ENCODE measurements around the gene PLCB2. TPM values are rescaled to one million over a fixed set of nuclear protein-coding genes. Genes with fewer than 3 reads are reported as not detected.

PLCB2 gene
- total RNA-seq, 4 donors from 2014 or later = 0.88 to 4.2 (median 2.3) TPM

DNA sequence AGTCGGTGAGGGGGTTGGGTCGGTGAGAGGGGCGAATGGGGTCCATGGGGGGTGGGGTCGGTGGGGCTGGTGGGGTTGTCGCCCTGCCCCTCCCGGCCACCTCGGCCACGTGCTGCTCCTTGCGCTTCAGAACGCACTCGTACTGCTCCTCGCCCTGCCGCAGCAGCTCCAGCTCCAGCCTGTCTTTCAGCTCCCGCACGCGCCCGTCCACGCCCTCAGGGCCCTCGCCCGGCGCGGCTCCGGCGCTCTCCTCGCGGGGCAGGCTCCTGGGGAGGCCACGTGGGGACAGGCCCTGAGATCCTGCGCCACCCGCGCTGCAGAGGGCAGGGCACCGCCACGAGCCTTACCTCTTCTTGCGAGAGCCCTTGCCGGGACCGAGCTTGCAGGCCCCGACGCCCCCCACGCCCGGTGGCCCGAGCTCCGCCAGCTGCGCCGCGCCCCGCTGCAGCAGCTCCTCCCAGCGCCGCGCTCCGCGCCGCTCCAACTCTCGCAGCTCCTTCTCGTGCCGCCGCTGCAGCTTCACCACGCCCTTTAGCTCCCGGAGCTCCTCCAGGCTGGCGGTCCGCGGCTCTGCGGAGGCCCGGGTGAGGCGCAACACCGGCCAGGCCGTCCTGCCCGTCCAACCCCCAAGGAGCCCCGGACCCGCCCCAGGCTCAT is 16.7 kb downstream of the PLCB2 start:
- DNase-seq (ENCODE audit: low spot score in 2 of 2) = no peak
- H3K4me3 ChIP-seq (ENCODE audit: low read depth, poor library complexity, severe bottlenecking) = no peak overlapping the region
- intact Hi-C loops (cut with DNase I; ENCODE audit: low total_unique reads) = no loop called here
- 26 to 34% methylated on average over 48 to 62 of the region's 68 CpGs for WGBS, 2 donors
- no peak for TF ChIP-seq POLR2A (IDR thresholded peaks at IDR 0.05)
- TF ChIP-seq, protein P1, sequence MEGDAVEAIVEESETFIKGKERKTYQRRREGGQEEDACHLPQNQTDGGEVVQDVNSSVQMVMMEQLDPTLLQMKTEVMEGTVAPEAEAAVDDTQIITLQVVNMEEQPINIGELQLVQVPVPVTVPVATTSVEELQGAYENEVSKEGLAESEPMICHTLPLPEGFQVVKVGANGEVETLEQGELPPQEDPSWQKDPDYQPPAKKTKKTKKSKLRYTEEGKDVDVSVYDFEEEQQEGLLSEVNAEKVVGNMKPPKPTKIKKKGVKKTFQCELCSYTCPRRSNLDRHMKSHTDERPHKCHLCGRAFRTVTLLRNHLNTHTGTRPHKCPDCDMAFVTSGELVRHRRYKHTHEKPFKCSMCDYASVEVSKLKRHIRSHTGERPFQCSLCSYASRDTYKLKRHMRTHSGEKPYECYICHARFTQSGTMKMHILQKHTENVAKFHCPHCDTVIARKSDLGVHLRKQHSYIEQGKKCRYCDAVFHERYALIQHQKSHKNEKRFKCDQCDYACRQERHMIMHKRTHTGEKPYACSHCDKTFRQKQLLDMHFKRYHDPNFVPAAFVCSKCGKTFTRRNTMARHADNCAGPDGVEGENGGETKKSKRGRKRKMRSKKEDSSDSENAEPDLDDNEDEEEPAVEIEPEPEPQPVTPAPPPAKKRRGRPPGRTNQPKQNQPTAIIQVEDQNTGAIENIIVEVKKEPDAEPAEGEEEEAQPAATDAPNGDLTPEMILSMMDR (IDR thresholded peaks at IDR 0.05) = no peak

DNA sequence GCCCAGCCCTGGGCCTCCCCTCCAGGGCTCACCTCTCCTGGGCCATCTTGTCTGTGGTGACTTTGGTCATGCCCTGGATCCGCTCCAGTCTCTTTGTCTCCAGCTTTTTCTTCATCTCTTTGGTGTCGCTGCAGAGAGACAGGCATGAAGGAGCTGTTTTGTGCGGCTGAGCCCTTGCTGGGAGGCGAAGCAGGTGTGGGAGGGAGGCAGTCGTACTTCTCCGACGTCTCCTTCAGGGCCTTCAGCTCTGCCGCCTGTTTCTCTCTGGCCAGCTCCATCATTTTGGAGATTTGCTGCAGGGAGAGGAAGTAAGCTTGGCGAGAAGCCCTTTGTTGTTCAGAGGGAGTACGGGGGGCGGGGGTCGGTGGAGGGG is 17.2 kb downstream of the PLCB2 start:
- intact Hi-C loops (cut with DNase I; ENCODE audit: low total_unique reads) = no loop called here
- H3K4me3 ChIP-seq (ENCODE audit: low read depth, poor library complexity, severe bottlenecking) = no peak overlapping the region
- 30 to 44% methylated on average over 10 to 11 of the region's 12 CpGs for WGBS, 2 donors
- no peak for DNase-seq (ENCODE audit: low spot score in 2 of 2)
- TF ChIP-seq POLR2A (IDR thresholded peaks at IDR 0.05) = no peak
- TF ChIP-seq, protein P1 (IDR thresholded peaks at IDR 0.05) = no peak

DNA sequence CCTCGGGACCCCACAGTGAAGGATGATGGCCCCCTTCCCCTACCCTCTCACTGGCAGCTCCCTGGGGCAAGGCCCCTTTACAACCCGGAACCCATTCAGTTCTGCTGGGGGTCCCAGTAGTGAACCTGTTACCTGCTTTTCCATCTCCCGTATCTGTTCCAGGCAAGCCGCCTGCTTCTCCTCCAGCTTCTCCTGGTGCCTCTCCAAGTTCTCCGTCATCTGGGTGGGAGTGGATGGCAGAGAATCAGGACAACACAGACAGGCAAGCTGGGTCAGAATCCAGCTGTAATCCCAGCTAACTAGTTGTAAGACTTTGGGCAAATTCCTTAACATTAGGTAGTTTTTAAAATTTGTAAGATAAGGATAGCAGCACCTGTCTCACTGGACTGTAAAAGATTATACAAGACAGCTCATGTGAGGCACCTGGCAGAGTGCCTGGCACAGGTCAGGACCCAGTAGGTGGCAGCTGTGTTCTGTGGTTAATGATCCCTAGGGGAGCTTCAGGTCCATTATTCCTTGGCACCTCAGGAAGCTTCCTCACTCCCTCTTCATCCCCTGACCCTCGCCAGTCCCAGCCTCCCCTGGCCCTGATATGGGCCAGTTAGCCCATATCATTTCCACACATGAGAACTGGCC is 18.5 kb downstream of the PLCB2 start:
- 57 to 91% methylated on average over 6 of the region's 6 CpGs for WGBS, 2 donors
- no peak for DNase-seq (ENCODE audit: low spot score in 2 of 2)
- no peak overlapping the region for H3K4me3 ChIP-seq (ENCODE audit: low read depth, poor library complexity, severe bottlenecking)
- intact Hi-C loops (cut with DNase I; ENCODE audit: low total_unique reads) = loop anchor here (10.0 kb wide), 1 partner anchor 76 kb away; no protein-coding TSS in a partner anchor
- TF ChIP-seq, protein P1 (IDR thresholded peaks at IDR 0.05) = no peak
- no peak for TF ChIP-seq POLR2A (IDR thresholded peaks at IDR 0.05)

DNA sequence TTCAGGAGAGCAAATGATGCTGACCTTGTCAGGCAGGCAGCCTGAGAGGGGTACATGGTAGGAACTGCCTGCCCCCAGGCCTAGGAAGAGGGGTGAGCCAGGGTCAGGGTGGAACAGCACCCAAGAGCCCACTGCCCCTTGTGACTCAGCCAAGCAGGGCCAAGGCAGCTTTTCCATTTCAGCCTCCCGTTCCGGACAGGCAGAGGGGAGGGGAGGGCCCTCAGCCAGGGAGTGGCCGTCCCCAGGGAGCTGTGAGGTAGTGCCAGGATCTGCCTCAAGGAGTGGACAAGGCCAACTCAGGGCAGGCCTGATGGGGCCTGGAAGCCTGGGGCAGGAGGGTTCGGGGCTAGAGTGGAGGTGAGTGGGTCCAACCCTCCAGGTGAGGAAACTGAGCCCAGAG is 19.8 kb downstream of the PLCB2 start:
- intact Hi-C loops (cut with DNase I; ENCODE audit: low total_unique reads) = loop anchor here (10.0 kb wide), 1 partner anchor 77 kb away; no protein-coding TSS in a partner anchor
- TF ChIP-seq, protein P1 (IDR thresholded peaks at IDR 0.05) = no peak
- no peak for TF ChIP-seq POLR2A (IDR thresholded peaks at IDR 0.05)
- WGBS, 2 donors = 73 to 74% methylated on average over 4 of the region's 4 CpGs
- no peak for DNase-seq (ENCODE audit: low spot score in 2 of 2)
- H3K4me3 ChIP-seq (ENCODE audit: low read depth, poor library complexity, severe bottlenecking) = no peak overlapping the region

DNA sequence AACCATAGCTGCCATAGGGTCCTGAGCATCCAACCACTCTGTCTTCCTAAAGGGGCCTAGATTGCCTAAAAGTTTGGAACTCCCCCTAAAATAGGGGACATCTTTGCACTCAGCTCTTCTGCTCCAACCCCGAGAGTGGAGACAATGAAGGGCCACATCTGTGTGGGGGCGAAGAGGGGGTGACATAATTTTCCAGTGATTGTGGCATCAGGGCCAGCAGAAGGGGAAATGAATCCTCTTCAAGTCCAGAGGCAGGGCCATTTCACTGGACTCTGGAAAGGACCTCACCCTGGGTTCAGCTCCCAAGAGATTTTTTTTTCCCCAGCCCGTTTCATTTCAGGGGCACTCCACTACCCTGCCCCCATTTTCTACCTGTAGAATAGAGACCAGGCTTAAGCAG is 20.2 kb downstream of the PLCB2 start:
- 87% methylated on average over 3 of the region's 3 CpGs for WGBS, 2 donors
- intact Hi-C loops (cut with DNase I; ENCODE audit: low total_unique reads) = loop anchor here (10.0 kb wide), 1 partner anchor 77 kb away; no protein-coding TSS in a partner anchor
- DNase-seq (ENCODE audit: low spot score in 2 of 2) = no peak
- H3K4me3 ChIP-seq (ENCODE audit: low read depth, poor library complexity, severe bottlenecking) = no peak overlapping the region
- TF ChIP-seq, protein P1 (IDR thresholded peaks at IDR 0.05) = no peak

Data from lower leg skin (tissue), 4 donors.